SJSA1 (cell line): ENCODE results near the gene COL15A1. TPM values are rescaled to one million over a fixed set of nuclear protein-coding genes. Genes with fewer than 3 reads are reported as not detected.
"Not testable (repeated sequence)": the region's sequence is repeated elsewhere in the genome, so short reads cannot be mapped to it uniquely, and the experiment has no call there.

Source experiments
- DNase-seq, 2 experiments: peaks; one replicate each; pipeline ENCODE4 v3.0.0-alpha.2; 2015 to 2020; ENCODE audit warnings: low spot score in 2 of 2, low read depth in 1 of 2
- H3K27ac ChIP-seq: fragments of 250-450 bp; sonication (Bioruptor Pico); 2 replicates; pipeline ENCODE4 v1.5.1; 2020; ENCODE audit warnings: mild to moderate bottlenecking, moderate library complexity
- H3K27me3 ChIP-seq: fragments of 250-450 bp; sonication (Bioruptor Pico); replicated peaks from 2 replicates; pipeline ENCODE4 v1.5.1; 2020; ENCODE audit warnings: mild to moderate bottlenecking, moderate library complexity
- H3K36me3 ChIP-seq: fragments of 250-450 bp; sonication (Bioruptor Pico); 2 replicates; pipeline ENCODE4 v1.5.1; 2020; ENCODE audit warnings: mild to moderate bottlenecking
- H3K4me1 ChIP-seq: fragments of 250-450 bp; sonication (Bioruptor Pico); replicated peaks from 2 replicates; pipeline ENCODE4 v1.6.1; 2021; ENCODE audit warnings: mild to moderate bottlenecking
- H3K4me3 ChIP-seq: fragments of 250-450 bp; sonication (Bioruptor Pico); 2 replicates; pipeline ENCODE4 v1.5.1; 2020; ENCODE audit warnings: mild to moderate bottlenecking
- H3K9me3 ChIP-seq: fragments of 250-450 bp; sonication (Bioruptor Pico); replicated peaks from 2 replicates; pipeline ENCODE4 v1.5.1; 2020; ENCODE audit warnings: mild to moderate bottlenecking
- total RNA-seq: library from RNA; depleted of rRNA; stranded (reverse); fragments of >200 nt; shearing (Covaris generic); gene quantifications from 2 replicates; pipeline ENCODE4 v1.2.3, GENCODE V29; 2014

COL15A1 gene
- total RNA-seq, 1 experiment from 2014 or later = 0.50 TPM

DNA sequence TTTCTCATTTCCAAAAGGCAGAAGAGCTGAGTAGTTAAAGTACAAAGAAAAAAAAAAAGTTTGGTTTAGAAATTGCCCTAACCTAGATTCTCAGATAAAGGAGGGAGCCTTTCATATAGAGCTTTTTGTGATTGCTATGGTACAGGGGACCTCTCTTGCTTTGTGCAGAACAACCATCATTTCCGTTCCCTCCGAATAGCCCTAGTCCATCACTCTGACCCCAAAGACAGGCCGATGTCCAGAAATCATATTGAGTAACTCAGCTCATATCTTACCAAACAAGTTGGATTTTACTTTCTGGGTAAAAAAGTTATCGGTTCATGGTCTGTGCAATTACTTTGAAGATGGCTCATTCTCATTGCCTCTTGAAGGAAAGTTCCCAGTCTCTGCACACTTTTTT is 36.7 kb upstream of the COL15A1 start:
- H3K27ac ChIP-seq = no peak overlapping the region

DNA sequence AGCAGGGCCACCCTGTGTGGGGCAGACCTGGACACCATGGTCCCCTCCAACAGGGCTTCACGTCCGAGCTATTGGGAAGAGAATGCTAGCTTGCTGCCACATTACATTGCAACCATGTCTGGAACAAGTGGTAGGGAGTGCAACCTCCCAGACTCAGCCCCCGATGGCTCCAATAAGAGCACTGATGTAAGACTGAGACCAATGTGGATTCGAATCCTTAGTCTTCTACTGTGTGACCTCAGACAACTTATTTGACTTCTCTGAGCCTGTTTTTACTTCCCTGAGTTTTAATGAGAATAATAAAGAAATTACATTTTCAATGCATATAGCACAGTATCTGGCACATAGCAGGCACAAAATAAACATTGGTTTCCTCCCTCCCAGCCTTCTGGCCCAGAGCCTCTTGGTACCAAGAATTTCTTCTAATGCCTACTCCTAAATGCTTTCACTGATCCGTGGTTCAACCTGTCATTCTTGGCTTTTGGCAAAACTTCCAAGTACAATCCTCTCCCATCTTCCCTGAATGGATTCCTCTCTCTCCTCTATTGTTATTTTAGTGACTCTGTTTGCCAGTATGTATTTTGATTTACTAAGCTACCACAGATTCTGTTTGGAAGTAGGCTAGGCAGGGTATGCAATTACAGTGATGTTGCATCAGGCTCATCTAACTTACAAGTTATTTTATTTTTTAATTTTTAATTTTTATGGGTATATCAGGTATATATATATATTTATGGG is 34.6 kb upstream of the COL15A1 start:
- Histone ChIP-seq H3K27ac (peak overlapping the region; percentile 62), H3K4me1 (peaks cover 36% of the 10 kb centered on the region), H3K4me3 (no peak overlapping the region), H3K27me3 (no peaks in the 10 kb centered on the region), H3K9me3 (no peaks in the 10 kb centered on the region), H3K36me3 (no peaks in the 10 kb centered on the region)
- DNase-seq = peak in 1 of 2 experiments; percentile 67

More for the DNA sequence above, 36.7 kb upstream of the COL15A1 start:
- DNase-seq = no peak
- peaks cover 31% of the 10 kb centered on the region for H3K4me1 ChIP-seq
- no peaks in the 10 kb centered on the region for H3K27me3 ChIP-seq
- H3K9me3 ChIP-seq = no peaks in the 10 kb centered on the region
- no peak overlapping the region for H3K4me3 ChIP-seq
- no peaks in the 10 kb centered on the region for H3K36me3 ChIP-seq

GRCh38 chr9:98909935-98910334 is 33.8 kb upstream of the COL15A1 start:
- H3K27ac ChIP-seq = peak overlapping the region; percentile 62
- DNase-seq = no peak
- no peaks in the 10 kb centered on the region for H3K36me3 ChIP-seq
- peaks cover 36% of the 10 kb centered on the region for H3K4me1 ChIP-seq
- H3K9me3 ChIP-seq = no peaks in the 10 kb centered on the region
- H3K4me3 ChIP-seq = no peak overlapping the region
- H3K27me3 ChIP-seq = no peaks in the 10 kb centered on the region

DNA sequence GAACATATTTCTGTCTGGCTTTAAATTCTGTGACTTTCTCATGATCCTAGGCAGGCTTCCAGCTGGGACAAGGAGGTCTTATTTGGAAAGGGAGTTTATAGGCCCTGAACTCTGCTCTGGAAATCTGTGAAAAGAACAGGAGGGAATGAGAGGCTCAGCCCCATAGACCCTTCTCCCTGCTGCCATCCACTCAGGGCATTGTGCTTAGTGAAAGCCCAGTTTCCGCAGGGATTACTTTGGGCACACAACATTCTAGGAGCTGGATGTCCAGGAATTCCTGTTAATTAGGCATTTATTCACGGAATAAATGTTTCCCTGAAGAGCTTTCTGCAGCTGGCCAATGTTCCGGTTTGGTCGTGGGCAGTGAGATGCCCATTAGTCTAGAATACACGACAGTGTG is 32.7 kb upstream of the COL15A1 start:
- Histone ChIP-seq H3K27ac (no peak overlapping the region), H3K4me1 (peaks cover 36% of the 10 kb centered on the region), H3K9me3 (no peaks in the 10 kb centered on the region)

GRCh38 chr9:98911738-98912137 is 32.0 kb upstream of the COL15A1 start:
- H3K27me3 ChIP-seq, DNase-seq, H3K4me3 ChIP-seq: not testable (repeated sequence)

More for the DNA sequence above, 32.7 kb upstream of the COL15A1 start:
- DNase-seq = no peak
- Histone ChIP-seq H3K36me3 (no peaks in the 10 kb centered on the region), H3K4me3 (no peak overlapping the region), H3K27me3 (no peaks in the 10 kb centered on the region)

GRCh38 chr9:98912450-98912849 is 31.3 kb upstream of the COL15A1 start:
- H3K36me3 ChIP-seq = no peaks in the 10 kb centered on the region
- no peaks in the 10 kb centered on the region for H3K27me3 ChIP-seq
- peaks cover 30% of the 10 kb centered on the region for H3K4me1 ChIP-seq
- H3K27ac ChIP-seq = no peak overlapping the region
- H3K9me3 ChIP-seq = no peaks in the 10 kb centered on the region
- no peak overlapping the region for H3K4me3 ChIP-seq
- no peak for DNase-seq

More at GRCh38 chr9:98911738-98912137, 32.0 kb upstream of the COL15A1 start:
- peaks cover 31% of the 10 kb centered on the region for H3K4me1 ChIP-seq
- not testable (repeated sequence) for H3K27ac ChIP-seq, H3K36me3 ChIP-seq, H3K9me3 ChIP-seq

DNA sequence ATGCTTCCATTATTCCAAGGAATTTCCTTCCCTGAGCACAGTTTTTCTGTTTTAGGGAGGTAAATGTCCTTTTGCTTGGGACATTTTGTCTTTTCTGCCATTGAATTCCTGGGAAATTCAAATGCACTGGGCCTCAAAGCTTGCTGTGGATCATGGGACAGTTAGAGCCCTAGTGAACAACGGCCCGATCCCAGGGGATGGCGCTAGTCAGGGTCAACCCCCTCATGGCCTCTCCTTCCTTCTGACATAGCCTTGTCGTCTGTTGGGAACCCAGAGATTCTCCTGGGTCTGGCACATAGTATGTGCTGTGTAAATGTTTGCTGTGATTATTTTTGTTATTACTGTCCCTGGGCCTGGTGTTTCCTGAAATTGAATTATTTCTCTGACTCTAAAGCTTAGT is 30.7 kb upstream of the COL15A1 start:
- Histone ChIP-seq H3K4me1 (peaks cover 27% of the 10 kb centered on the region), H3K27me3 (no peaks in the 10 kb centered on the region), H3K27ac (no peak overlapping the region), H3K4me3 (no peak overlapping the region), H3K36me3 (no peaks in the 10 kb centered on the region), H3K9me3 (no peaks in the 10 kb centered on the region)
- no peak for DNase-seq

DNA sequence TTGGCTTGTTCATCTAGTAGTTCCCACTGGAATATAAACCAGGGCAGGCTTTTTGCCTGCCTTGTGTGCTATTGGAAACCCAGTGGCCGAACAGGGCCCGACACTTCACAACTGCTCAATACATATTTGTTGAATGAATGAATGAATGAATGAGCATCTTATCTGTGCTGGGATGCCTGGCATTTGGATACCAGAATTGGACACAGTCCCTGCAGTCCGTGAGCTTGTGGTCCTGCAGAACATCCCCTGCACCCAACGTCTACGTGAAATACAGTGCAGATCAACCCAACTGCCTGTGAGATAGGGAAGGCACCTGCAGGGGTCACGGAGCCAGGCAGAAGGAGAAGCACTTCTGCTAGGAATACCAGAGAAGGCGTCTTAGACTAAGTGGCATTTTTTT is 30.0 kb upstream of the COL15A1 start:
- no peak for DNase-seq
- Histone ChIP-seq H3K9me3 (no peaks in the 10 kb centered on the region), H3K27ac (no peak overlapping the region), H3K36me3 (no peaks in the 10 kb centered on the region), H3K4me1 (peaks cover 21% of the 10 kb centered on the region), H3K27me3 (no peaks in the 10 kb centered on the region), H3K4me3 (no peak overlapping the region)

GRCh38 chr9:98915599-98915998 is 28.1 kb upstream of the COL15A1 start:
- Histone ChIP-seq H3K27me3 (no peaks in the 10 kb centered on the region), H3K4me1 (peaks cover 5% of the 10 kb centered on the region), H3K9me3 (no peaks in the 10 kb centered on the region), H3K36me3 (no peaks in the 10 kb centered on the region), H3K27ac (no peak overlapping the region), H3K4me3 (no peak overlapping the region)
- no peak for DNase-seq

- Histone ChIP-seq H3K36me3 (no peaks in the 10 kb centered on the region), H3K9me3 (no peaks in the 10 kb centered on the region), H3K4me3 (no peak overlapping the region), H3K27ac (no peak overlapping the region), H3K27me3 (no peaks in the 10 kb centered on the region), H3K4me1 (peaks cover 5% of the 10 kb centered on the region)
- DNase-seq = no peak
These were observed 27.0 kb upstream of the COL15A1 start for GRCh38 chr9:98916660-98917059.

DNA sequence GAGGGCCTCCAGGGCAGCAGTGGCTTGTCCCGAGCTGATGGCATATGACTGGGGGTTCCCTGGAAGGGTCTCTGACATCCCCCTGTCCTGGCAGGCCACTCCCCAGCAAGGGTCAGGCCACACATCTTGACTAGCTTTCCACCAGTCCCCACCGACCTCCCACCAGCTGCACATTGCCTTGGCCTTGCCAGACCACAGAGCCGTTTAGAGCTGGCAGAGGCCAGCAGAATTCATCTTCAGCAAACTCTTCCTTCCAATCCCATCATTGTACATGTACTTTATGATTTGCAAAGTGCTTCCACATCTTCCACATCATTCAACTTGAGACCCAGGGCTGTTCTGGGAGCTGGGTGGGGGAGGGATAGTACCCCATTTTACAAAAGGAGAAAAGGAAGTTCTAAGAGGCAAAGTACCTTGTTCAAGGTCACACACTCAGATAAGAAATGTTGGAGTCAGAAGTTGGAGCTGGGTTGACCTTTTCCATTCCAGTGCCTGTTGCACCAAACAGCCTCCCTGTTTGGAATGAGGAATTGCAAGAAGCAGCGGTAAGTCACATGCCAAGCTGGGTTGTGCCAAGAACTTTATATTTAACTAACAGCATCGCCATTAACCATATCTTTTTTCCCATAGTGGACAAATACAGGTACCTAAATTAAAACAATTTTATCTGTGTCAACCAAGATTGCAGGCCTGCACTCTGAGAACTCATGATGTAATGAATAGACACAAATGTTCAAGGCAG is 25.8 kb upstream of the COL15A1 start:
- no peak for DNase-seq
- no peak overlapping the region for H3K27ac ChIP-seq
- H3K4me1 ChIP-seq = peaks cover 9% of the 10 kb centered on the region
- no peak overlapping the region for H3K4me3 ChIP-seq
- no peaks in the 10 kb centered on the region for H3K36me3 ChIP-seq
- no peaks in the 10 kb centered on the region for H3K27me3 ChIP-seq
- H3K9me3 ChIP-seq = no peaks in the 10 kb centered on the region

- no peak overlapping the region for H3K27ac ChIP-seq
- H3K27me3 ChIP-seq = no peaks in the 10 kb centered on the region
- DNase-seq = no peak
- no peak overlapping the region for H3K4me3 ChIP-seq
- H3K9me3 ChIP-seq = no peaks in the 10 kb centered on the region
- no peaks in the 10 kb centered on the region for H3K36me3 ChIP-seq
- H3K4me1 ChIP-seq = peaks cover 11% of the 10 kb centered on the region
These were observed 22.0 kb upstream of the COL15A1 start for GRCh38 chr9:98921732-98922131.

DNA sequence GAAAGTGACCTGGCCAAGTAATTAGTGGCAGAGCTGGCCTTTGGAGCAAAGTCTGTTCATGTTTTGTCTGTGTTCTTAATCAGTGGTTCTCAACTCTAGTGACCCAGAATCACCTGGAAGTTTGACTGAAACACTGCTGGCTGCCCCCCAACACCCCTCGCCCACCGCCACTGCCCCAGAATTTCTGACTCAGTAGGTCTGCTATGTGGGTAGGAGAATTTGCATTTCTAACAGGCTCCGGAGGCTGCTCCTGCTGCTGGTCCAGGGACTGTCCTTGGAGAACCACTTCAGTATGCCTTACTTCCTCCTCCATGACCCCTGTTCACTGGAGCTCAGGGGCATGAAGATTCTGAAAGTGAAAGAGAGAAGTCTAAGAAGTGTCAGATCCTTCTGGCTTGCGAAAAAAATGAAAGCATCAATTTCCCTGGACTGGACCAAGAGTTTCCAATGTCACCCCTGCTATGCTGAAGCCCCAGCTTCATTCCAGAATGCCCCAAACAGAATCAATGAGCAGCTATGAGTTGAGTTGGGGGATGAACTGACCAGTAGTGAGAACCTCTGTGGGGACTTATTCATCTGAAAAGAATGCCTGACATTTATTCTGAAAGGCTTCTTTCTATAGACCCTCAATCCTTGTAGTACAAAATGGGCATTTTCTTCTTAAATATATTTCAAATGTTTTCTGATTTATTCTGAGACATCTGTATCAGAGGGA is 20.8 kb upstream of the COL15A1 start:
- Histone ChIP-seq H3K4me1 (peaks cover 11% of the 10 kb centered on the region), H3K36me3 (no peaks in the 10 kb centered on the region), H3K27me3 (no peaks in the 10 kb centered on the region), H3K27ac (no peak overlapping the region), H3K9me3 (no peaks in the 10 kb centered on the region), H3K4me3 (no peak overlapping the region)
- no peak for DNase-seq
